Thyroid gland (tissue), 4 donors: ENCODE results near the gene ZNF648. TPM values are rescaled to one million over a fixed set of nuclear protein-coding genes. Genes with fewer than 3 reads are reported as not detected.

Source experiments
- DNase-seq, 2 donors: peaks; one replicate each; pipeline ENCODE4 v3.0.0-alpha.2; 2019
- H3K27ac ChIP-seq, 3 donors: fragments of 200-600 bp; sonication (generic); 1 replicate in 2 of 3; 2 replicates in 1 of 3; pipeline ENCODE4 v1.5.1; 2016 to 2019; ENCODE audit warnings: mild to moderate bottlenecking in 1 of 3, moderate library complexity in 1 of 3
- H3K27me3 ChIP-seq: fragments of 200-600 bp; sonication (generic); one replicate; pipeline ENCODE4 v1.5.1; 2019
- H3K36me3 ChIP-seq, 2 donors: fragments of 200-600 bp; sonication (generic); one replicate each; pipeline ENCODE4 v1.5.1; 2016 to 2019
- H3K4me1 ChIP-seq, 2 donors: fragments of 200-600 bp; sonication (generic); one replicate each; pipeline ENCODE4 v1.5.1; 2017 to 2019
- H3K4me3 ChIP-seq, 3 donors: fragments of 200-600 bp; sonication (generic); replicated peaks in 1 of 3; 1 replicate in 2 of 3; 2 replicates in 1 of 3; pipeline ENCODE4 v1.5.1; 2016; ENCODE audit warnings: mild to moderate bottlenecking in 1 of 3
- H3K9me3 ChIP-seq: fragments of 200-600 bp; sonication (generic); one replicate; pipeline ENCODE4 v1.5.1; 2017
- POLR2A ChIP-seq, 2 donors: fragments of 450-650 bp; IDR thresholded peaks; one replicate each; pipeline ENCODE4 v1.6.1; 2017; ENCODE audit warnings: antibody characterized with exemption in 2 of 2, mild to moderate bottlenecking in 2 of 2, moderate library complexity in 1 of 2
- WGBS, 2 donors: methylation state at CpG; one replicate each; pipeline ENCODE4 v1.1.5; 2017; 5-methylcytosine and 5-hydroxymethylcytosine counted together
- intact Hi-C: fragments of 100-400 bp; cut with DNase I; formaldehyde crosslinking; loops from one replicate; pipeline ENCODE4 v1.15.1; 2023
- total RNA-seq, 4 donors: library from RNA; depleted of rRNA; stranded (reverse); fragments of >200 nt; gene quantifications; one replicate each; pipeline ENCODE4 v1.2.3, GENCODE V29; 2016
- TF ChIP-seq, protein P1 (sequence below), 6 experiments: fragments of 200-600 bp in 3 of 6; fragments of 450-650 bp in 3 of 6; sonication (generic) in 3 of 6; IDR thresholded peaks; one replicate each; pipeline ENCODE4 v1.5.1; 2016 to 2019; ENCODE audit warnings: antibody characterized with exemption in 6 of 6, mild to moderate bottlenecking in 2 of 6, inconsistent platforms in 1 of 6, moderate library complexity in 1 of 6

Gene ZNF648
- total RNA-seq, 4 donors from 2014 or later: 0.24 TPM; not detected in 3

- TF ChIP-seq, protein P1, sequence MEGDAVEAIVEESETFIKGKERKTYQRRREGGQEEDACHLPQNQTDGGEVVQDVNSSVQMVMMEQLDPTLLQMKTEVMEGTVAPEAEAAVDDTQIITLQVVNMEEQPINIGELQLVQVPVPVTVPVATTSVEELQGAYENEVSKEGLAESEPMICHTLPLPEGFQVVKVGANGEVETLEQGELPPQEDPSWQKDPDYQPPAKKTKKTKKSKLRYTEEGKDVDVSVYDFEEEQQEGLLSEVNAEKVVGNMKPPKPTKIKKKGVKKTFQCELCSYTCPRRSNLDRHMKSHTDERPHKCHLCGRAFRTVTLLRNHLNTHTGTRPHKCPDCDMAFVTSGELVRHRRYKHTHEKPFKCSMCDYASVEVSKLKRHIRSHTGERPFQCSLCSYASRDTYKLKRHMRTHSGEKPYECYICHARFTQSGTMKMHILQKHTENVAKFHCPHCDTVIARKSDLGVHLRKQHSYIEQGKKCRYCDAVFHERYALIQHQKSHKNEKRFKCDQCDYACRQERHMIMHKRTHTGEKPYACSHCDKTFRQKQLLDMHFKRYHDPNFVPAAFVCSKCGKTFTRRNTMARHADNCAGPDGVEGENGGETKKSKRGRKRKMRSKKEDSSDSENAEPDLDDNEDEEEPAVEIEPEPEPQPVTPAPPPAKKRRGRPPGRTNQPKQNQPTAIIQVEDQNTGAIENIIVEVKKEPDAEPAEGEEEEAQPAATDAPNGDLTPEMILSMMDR (IDR thresholded peaks at IDR 0.05): peak in 4 of 6 experiments; percentile 43 to 79 (median 68)
- no peak for TF ChIP-seq POLR2A (IDR thresholded peaks at IDR 0.05)
- Histone ChIP-seq H3K4me3 (no peak overlapping the region), H3K4me1 (peaks cover 10 to 17% of the 10 kb centered on the region in 2 donors), H3K27me3 (no peaks in the 10 kb centered on the region), H3K27ac (no peak overlapping the region), H3K36me3 (no peaks in the 10 kb centered on the region), H3K9me3 (no peaks in the 10 kb centered on the region)
- WGBS, 2 donors: 95% methylated on average over 1 of the region's 1 CpG
- peak; percentile 29 to 38 for DNase-seq
- intact Hi-C loops: loop anchor here (10.0 kb wide), 3 partner anchors 224 to 704 kb away; partner anchors contain the start of gene NPL
Observed at GRCh38 chr1:182080955-182081582, 19.6 kb upstream of the ZNF648 start.

- TF ChIP-seq, protein P1 (IDR thresholded peaks at IDR 0.05): no peak
- TF ChIP-seq POLR2A (IDR thresholded peaks at IDR 0.05): no peak
- H3K9me3 ChIP-seq: no peaks in the 10 kb centered on the region
Observed at GRCh38 chr1:182080040-182080439, 18.5 kb upstream of the ZNF648 start.

GRCh38 chr1:182071924-182072323 lies 10.4 kb upstream of the ZNF648 start:
- no peak for DNase-seq
- Histone ChIP-seq H3K27me3 (no peaks in the 10 kb centered on the region), H3K27ac (no peak overlapping the region), H3K36me3 (no peaks in the 10 kb centered on the region), H3K4me1 (no peaks in the 10 kb centered on the region), H3K4me3 (no peak overlapping the region), H3K9me3 (no peaks in the 10 kb centered on the region)
- intact Hi-C loops: no loop called here
- WGBS, 2 donors: 77 to 89% methylated on average over 4 of the region's 4 CpGs
- TF ChIP-seq, protein P1 (IDR thresholded peaks at IDR 0.05): no peak
- TF ChIP-seq POLR2A (IDR thresholded peaks at IDR 0.05): no peak

More at GRCh38 chr1:182080040-182080439, 18.5 kb upstream of the ZNF648 start:
- no peak for DNase-seq
- Histone ChIP-seq H3K27ac (no peak overlapping the region), H3K36me3 (no peaks in the 10 kb centered on the region), H3K4me1 (peaks cover 10 to 17% of the 10 kb centered on the region in 2 donors), H3K27me3 (no peaks in the 10 kb centered on the region), H3K4me3 (no peak overlapping the region)
- WGBS, 2 donors: 74% methylated on average over 3 of the region's 3 CpGs
- intact Hi-C loops: loop anchor here (10.0 kb wide), 3 partner anchors 225 to 705 kb away; partner anchors contain the start of gene NPL

GRCh38 chr1:182069028-182069466 lies 7.5 kb upstream of the ZNF648 start:
- no peaks in the 10 kb centered on the region for H3K36me3 ChIP-seq
- H3K9me3 ChIP-seq: no peaks in the 10 kb centered on the region
- H3K27ac ChIP-seq: no peak overlapping the region
- DNase-seq: peak; percentile 58 to 65
- no peak overlapping the region for H3K4me3 ChIP-seq
- TF ChIP-seq, protein P1 (IDR thresholded peaks at IDR 0.05): peak in 5 of 6 experiments; percentile 25 to 73 (median 53)
- no peak for TF ChIP-seq POLR2A (IDR thresholded peaks at IDR 0.05)
- intact Hi-C loops: no loop called here
- H3K27me3 ChIP-seq: no peaks in the 10 kb centered on the region
- 11 to 33% methylated on average over 12 of the region's 12 CpGs for WGBS, 2 donors
- no peaks in the 10 kb centered on the region for H3K4me1 ChIP-seq

DNA sequence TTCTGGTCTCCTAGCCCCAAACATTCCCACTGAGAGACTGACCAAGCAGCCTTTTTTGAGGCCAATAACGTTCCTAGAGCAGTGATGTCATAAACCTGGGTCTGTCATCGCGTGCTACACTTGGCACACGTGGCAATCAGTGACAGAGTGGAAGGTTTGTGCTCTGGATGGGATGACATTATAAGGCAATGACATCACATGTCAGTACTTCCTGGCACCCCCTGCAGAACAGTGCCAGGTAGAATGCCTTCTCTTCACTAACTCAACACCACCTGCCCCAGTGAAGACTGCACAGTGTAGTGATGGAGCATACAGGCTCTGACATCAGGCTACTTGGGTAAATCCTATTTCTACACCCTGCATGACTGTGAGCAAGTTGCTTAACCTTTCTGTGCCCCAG lies 5.4 kb upstream of the ZNF648 start:
- Histone ChIP-seq H3K36me3 (no peaks in the 10 kb centered on the region), H3K27ac (no peak overlapping the region), H3K4me3 (no peak overlapping the region), H3K27me3 (no peaks in the 10 kb centered on the region), H3K9me3 (no peaks in the 10 kb centered on the region), H3K4me1 (no peaks in the 10 kb centered on the region)
- DNase-seq: no peak
- no peak for TF ChIP-seq POLR2A (IDR thresholded peaks at IDR 0.05)
- TF ChIP-seq, protein P1 (IDR thresholded peaks at IDR 0.05): no peak
- intact Hi-C loops: no loop called here
- WGBS, 2 donors: 75 to 80% methylated on average over 4 of the region's 4 CpGs
